OCI-LY7 (cell line): Measurements from ENCODE around the gene SERINC3. TPM values are rescaled to one million over a fixed set of nuclear protein-coding genes. Genes with fewer than 3 reads are reported as not detected.

ENCODE experiments used
- BruUV-seq: library from RNA; stranded (reverse); fragments of 400-500 nt; replicated peaks from 2 replicates; lab custom pipeline; 2021; lab: Mats Ljungman, UMichigan
- CTCF ChIA-PET: fragments of 300-600 bp; sonication (Branson Sonifier 250); formaldehyde crosslinking; loops from one replicate; lab custom pipeline; 2022; ENCODE audit warnings: antibody characterized with exemption; ENCODE audit not compliant: unreplicated experiment; lab: Charles Lee
- POLR2A ChIA-PET: fragments of 300-600 bp; sonication (Branson Sonifier 250); formaldehyde crosslinking; loops from one replicate; lab custom pipeline; 2022; ENCODE audit warnings: antibody characterized with exemption; lab: Charles Lee
- DNase-seq: peaks from one replicate; pipeline ENCODE4 v3.0.0-alpha.2; 2015; ENCODE audit warnings: low spot score
- H2AFZ ChIP-seq: fragments of 200-600 bp; sonication (generic), shearing (Covaris generic); 2 replicates; pipeline ENCODE4 v1.6.1; 2014; ENCODE audit warnings: mild to moderate bottlenecking, antibody characterized with exemption, low read length, moderate library complexity
- H3K27ac ChIP-seq: fragments of 200-600 bp; sonication (generic); 2 replicates; pipeline ENCODE4 v1.5.1; 2014; ENCODE audit warnings: mixed run types, low read depth, mild to moderate bottlenecking, moderate library complexity, low read length, inconsistent platforms; ENCODE audit not compliant: poor library complexity, severe bottlenecking
- H3K36me3 ChIP-seq: fragments of 200-600 bp; sonication (generic); 2 replicates; pipeline ENCODE4 v1.6.1; 2014; ENCODE audit warnings: mild to moderate bottlenecking, antibody characterized with exemption, low read length, moderate library complexity, mixed read lengths; ENCODE audit not compliant: insufficient read depth
- H3K4me1 ChIP-seq: fragments of 200-600 bp; sonication (generic); 2 replicates; pipeline ENCODE4 v1.5.1; 2014; ENCODE audit warnings: mild to moderate bottlenecking, low read length; ENCODE audit not compliant: insufficient read depth, poor library complexity, severe bottlenecking
- H3K4me2 ChIP-seq: fragments of 200-600 bp; sonication (generic); 2 replicates; pipeline ENCODE4 v1.6.1; 2014; ENCODE audit warnings: mild to moderate bottlenecking, low read length
- H3K4me3 ChIP-seq: fragments of 200-600 bp; sonication (generic); 2 replicates; pipeline ENCODE4 v1.5.1; 2014; ENCODE audit warnings: mild to moderate bottlenecking, low read depth, low read length; ENCODE audit not compliant: poor library complexity, severe bottlenecking
- H3K79me2 ChIP-seq: fragments of 200-600 bp; sonication (generic); 2 replicates; pipeline ENCODE4 v1.6.1; 2016; ENCODE audit warnings: low read depth, mild to moderate bottlenecking, low read length, moderate library complexity, mixed read lengths; ENCODE audit not compliant: insufficient read depth
- H3K9me2 ChIP-seq: fragments of 200-600 bp; sonication (generic); 2 replicates; pipeline ENCODE4 v1.6.1; 2016; ENCODE audit warnings: mild to moderate bottlenecking, low read length, mixed read lengths; ENCODE audit not compliant: insufficient read depth
- H3K9me3 ChIP-seq: fragments of 200-600 bp; sonication (generic); 2 replicates; pipeline ENCODE4 v1.6.1; 2014; ENCODE audit warnings: mild to moderate bottlenecking, mixed run types, low read length, mixed read lengths
- H4K20me1 ChIP-seq: fragments of 200-600 bp; sonication (generic); 2 replicates; pipeline ENCODE4 v1.6.1; 2014; ENCODE audit warnings: mild to moderate bottlenecking, antibody characterized with exemption, low read length, moderate library complexity, mixed read lengths; ENCODE audit not compliant: insufficient read depth
- EZH2phosphoT487 ChIP-seq: fragments of 200-600 bp; sonication (generic); IDR thresholded peaks from 2 replicates; pipeline ENCODE4 v1.6.1; 2018; ENCODE audit warnings: low read depth, borderline replicate concordance, mild to moderate bottlenecking, mixed run types, antibody characterized with exemption, low read length, moderate library complexity, mixed read lengths
- intact Hi-C: fragments of 100-400 bp; cut with micrococcal nuclease; formaldehyde crosslinking; loops from one replicate; pipeline ENCODE4 v1.10.0; 2022; ENCODE audit not compliant: unreplicated experiment
- total RNA-seq, 2 experiments: library from RNA; depleted of rRNA in 1 of 2; stranded (reverse); fragments of >200 nt in 1 of 2; shearing (Covaris generic) in 1 of 2; gene quantifications; 2 replicates each; pipeline ENCODE4 v1.2.3, GENCODE V29; 2014 to 2022
- TF ChIP-seq, protein P1 (sequence below): fragments of 200-600 bp; sonication (generic); conservative IDR thresholded peaks from 2 replicates; pipeline ENCODE4 v1.5.1; 2014; ENCODE audit warnings: mild to moderate bottlenecking, antibody characterized with exemption, low read length, moderate library complexity, mixed read lengths

SERINC3 gene
- total RNA-seq, 2 experiments from 2014 or later, result 24.4 to 55.4 TPM

DNA sequence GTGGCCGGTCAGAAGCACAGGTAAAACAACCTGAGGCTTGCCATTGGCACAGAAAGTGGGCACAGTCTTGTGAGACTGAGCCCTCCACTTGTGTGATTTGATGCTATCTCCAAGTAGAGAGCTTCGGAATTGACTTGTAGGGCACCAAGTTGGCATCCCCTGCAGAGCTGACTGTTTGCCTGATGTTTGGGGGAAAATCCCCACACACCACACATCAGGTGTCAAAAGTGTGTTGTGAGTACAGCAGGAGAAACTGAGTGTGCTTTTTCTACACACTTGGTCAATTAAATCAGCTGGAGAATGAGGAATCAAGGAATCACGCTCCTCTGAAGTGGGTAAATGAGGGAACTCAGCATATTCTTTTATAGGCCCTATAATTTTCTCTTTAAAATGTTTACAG, 989 bp downstream of the SERINC3 start:
- peaks cover 29% of the 10 kb centered on the region for H3K4me1 ChIP-seq
- intact Hi-C loops, result loop anchor here (5.0 kb wide), 1 partner anchor 44 kb away; the partner anchor contains the start of gene TTPAL

DNA sequence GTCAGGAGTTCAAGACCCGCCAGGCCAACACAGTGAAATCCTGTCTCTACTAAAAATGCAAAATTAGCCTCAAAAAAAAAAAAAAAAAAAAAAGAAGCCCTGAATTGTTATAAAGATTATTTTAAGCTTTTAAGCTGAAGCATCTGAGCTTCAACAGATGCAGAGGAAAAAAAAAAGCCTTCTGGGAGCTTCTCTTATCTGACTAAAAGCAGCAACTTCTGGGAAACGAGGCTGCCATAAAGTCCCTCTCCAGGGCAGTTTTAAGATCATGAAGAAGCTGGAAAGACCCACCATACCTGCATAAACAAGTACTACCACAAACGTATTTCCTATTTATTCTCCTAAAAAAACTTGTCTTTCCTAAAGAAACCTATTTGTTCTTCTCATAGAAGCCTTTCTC, 3.6 kb downstream of the SERINC3 start:
- no peak for DNase-seq
- no peak overlapping the region for H3K4me2 ChIP-seq
- peaks cover 78% of the 10 kb centered on the region for H3K79me2 ChIP-seq
- no peak for TF ChIP-seq EZH2phosphoT487
- TF ChIP-seq, protein P1, sequence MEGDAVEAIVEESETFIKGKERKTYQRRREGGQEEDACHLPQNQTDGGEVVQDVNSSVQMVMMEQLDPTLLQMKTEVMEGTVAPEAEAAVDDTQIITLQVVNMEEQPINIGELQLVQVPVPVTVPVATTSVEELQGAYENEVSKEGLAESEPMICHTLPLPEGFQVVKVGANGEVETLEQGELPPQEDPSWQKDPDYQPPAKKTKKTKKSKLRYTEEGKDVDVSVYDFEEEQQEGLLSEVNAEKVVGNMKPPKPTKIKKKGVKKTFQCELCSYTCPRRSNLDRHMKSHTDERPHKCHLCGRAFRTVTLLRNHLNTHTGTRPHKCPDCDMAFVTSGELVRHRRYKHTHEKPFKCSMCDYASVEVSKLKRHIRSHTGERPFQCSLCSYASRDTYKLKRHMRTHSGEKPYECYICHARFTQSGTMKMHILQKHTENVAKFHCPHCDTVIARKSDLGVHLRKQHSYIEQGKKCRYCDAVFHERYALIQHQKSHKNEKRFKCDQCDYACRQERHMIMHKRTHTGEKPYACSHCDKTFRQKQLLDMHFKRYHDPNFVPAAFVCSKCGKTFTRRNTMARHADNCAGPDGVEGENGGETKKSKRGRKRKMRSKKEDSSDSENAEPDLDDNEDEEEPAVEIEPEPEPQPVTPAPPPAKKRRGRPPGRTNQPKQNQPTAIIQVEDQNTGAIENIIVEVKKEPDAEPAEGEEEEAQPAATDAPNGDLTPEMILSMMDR, result no peak
- intact Hi-C loops, result loop anchor here (10.0 kb wide), 1 partner anchor 697 kb away; no protein-coding TSS in a partner anchor
- H3K36me3 ChIP-seq, result peaks cover 26% of the 10 kb centered on the region
- H3K9me3 ChIP-seq, result no peaks in the 10 kb centered on the region
- no peak overlapping the region for H3K27ac ChIP-seq
- peaks cover 29% of the 10 kb centered on the region for H3K4me1 ChIP-seq
- POLR2A ChIA-PET, result interaction anchor here (0.6 to 1.2 kb wide), 2 partner anchors 42 to 86 kb away, joined by 4 read pairs; no protein-coding TSS in a partner anchor
- BruUV-seq, result no TSS peak
- CTCF ChIA-PET, result no interaction called here
- no peak overlapping the region for H2AFZ ChIP-seq
- H3K9me2 ChIP-seq, result no peaks in the 10 kb centered on the region
- H3K4me3 ChIP-seq, result no peak overlapping the region
- H4K20me1 ChIP-seq, result peaks cover 4% of the 10 kb centered on the region; the same call in 1 of the 2 replicates

More for the DNA sequence above, 989 bp downstream of the SERINC3 start:
- Histone ChIP-seq H3K36me3 (peaks cover 26% of the 10 kb centered on the region), H3K9me2 (no peaks in the 10 kb centered on the region), H3K4me2 (peak overlapping the region; percentile 82), H3K4me3 (peak overlapping the region; percentile 97), H2AFZ (no peak overlapping the region), H4K20me1 (peaks cover 4% of the 10 kb centered on the region; the same call in 1 of the 2 replicates), H3K9me3 (no peaks in the 10 kb centered on the region), H3K79me2 (peaks cover 57% of the 10 kb centered on the region), H3K27ac (no peak overlapping the region)
- ChIA-PET POLR2A (interaction anchor here (0.8 to 1.6 kb wide), 5 partner anchors 43 to 307 kb away, joined by 3 to 4 read pairs (median 3); partner anchors contain the start of gene TTPAL), CTCF (no interaction called here)
- DNase-seq, result no peak
- no peak for TF ChIP-seq EZH2phosphoT487
- TF ChIP-seq, protein P1, result no peak
- no TSS peak for BruUV-seq

DNA sequence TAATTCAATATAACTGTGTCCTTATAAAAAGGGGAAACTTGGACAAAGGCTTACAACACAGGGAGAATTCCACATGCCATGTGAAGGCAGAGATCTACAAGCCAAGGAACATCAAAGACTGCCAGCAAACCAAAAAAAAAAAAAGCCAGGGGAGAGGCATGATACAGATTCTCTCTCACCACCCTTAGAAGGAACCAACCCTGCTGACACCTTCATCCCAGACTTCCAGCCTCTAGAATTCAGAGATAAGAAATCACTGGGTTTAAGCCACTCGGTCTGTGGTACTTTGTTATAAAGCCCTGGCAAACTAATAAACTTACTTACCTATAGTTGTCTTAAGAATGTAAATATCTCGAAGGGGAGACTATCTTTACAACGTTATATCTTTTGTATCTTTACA, 4.4 kb downstream of the SERINC3 start:
- no peaks in the 10 kb centered on the region for H3K9me3 ChIP-seq
- no peaks in the 10 kb centered on the region for H3K9me2 ChIP-seq
- intact Hi-C loops, result loop anchor here (10.0 kb wide), 1 partner anchor 697 kb away; no protein-coding TSS in a partner anchor
- POLR2A ChIA-PET, result interaction anchor here (1.2 kb wide), 1 partner anchor 41 kb away, joined by 4 read pairs; no protein-coding TSS in a partner anchor
- no peak for DNase-seq
- H3K4me2 ChIP-seq, result 0 out of 2 replicates have a peak overlapping the region, but pooled peaks have one; percentile 10
- H4K20me1 ChIP-seq, result peaks cover 4% of the 10 kb centered on the region; the same call in 1 of the 2 replicates
- H3K79me2 ChIP-seq, result peaks cover 78% of the 10 kb centered on the region
- CTCF ChIA-PET, result no interaction called here
- peaks cover 33% of the 10 kb centered on the region for H3K36me3 ChIP-seq
- H3K27ac ChIP-seq, result no peak overlapping the region
- H2AFZ ChIP-seq, result no peak overlapping the region
- H3K4me3 ChIP-seq, result no peak overlapping the region
- BruUV-seq, result no TSS peak
- TF ChIP-seq, protein P1, result no peak
- TF ChIP-seq EZH2phosphoT487, result no peak
- H3K4me1 ChIP-seq, result peaks cover 25% of the 10 kb centered on the region
